MM.1S (cell line): ENCODE measurements around the gene TRABD2B.

Experiments
- EZH2 ChIP-seq: fragments of 300-600 bp; sonication (generic); optimal IDR thresholded peaks from 2 replicates; pipeline ENCODE3; 2017; ENCODE audit warnings: low read depth, mild to moderate bottlenecking, antibody characterized with exemption, low read length, mixed read lengths
- EZH2phosphoT487 ChIP-seq: fragments of 300-600 bp; sonication (generic); IDR thresholded peaks from 2 replicates; pipeline ENCODE4 v1.6.1; 2018; ENCODE audit warnings: antibody characterized with exemption, low read length
- TF ChIP-seq, protein P1 (sequence below): fragments of 300-600 bp; sonication (generic); IDR thresholded peaks from 2 replicates; pipeline ENCODE4 v1.5.1; 2016; ENCODE audit warnings: antibody characterized with exemption, low read length, mixed read lengths

DNA sequence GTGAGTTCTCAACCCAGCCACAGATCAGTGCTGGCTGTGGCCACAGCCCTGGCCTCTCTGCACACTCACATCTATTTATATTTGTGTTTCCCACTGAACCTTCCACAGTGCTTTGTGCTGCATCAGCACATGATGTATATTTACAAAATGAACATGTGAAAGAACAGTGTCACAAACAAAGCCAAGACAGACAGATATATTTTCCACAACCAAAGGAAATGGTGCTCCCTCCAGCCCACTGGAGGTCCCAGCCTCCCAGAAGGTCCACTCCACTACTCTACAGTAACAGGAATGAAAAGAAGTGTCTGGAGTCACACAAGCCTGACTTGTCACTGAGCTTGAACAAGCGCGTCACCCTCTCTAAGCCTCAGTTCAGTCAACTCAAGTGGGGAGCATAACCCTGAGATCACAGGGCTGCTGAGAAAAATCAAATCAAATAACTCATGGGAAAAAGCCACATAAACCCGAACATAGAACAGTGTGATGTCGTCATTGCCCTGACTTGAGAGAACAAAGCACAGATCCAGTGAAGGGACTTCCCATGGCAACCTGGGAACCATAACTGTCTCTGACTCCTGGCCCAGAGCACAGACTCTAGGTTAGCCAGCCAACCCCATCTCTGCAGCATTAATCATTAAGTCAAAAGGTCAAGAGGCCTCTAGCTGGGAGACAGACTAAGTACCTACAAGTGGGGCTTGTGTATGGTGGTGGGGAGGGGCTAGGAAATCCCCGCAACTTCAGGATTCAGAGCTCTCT, 121.2 kb downstream of the TRABD2B start:
- TF ChIP-seq, protein P1, sequence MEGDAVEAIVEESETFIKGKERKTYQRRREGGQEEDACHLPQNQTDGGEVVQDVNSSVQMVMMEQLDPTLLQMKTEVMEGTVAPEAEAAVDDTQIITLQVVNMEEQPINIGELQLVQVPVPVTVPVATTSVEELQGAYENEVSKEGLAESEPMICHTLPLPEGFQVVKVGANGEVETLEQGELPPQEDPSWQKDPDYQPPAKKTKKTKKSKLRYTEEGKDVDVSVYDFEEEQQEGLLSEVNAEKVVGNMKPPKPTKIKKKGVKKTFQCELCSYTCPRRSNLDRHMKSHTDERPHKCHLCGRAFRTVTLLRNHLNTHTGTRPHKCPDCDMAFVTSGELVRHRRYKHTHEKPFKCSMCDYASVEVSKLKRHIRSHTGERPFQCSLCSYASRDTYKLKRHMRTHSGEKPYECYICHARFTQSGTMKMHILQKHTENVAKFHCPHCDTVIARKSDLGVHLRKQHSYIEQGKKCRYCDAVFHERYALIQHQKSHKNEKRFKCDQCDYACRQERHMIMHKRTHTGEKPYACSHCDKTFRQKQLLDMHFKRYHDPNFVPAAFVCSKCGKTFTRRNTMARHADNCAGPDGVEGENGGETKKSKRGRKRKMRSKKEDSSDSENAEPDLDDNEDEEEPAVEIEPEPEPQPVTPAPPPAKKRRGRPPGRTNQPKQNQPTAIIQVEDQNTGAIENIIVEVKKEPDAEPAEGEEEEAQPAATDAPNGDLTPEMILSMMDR = no peak
- TF ChIP-seq EZH2phosphoT487 (no peak), EZH2 (no peak)
